HAP-1 (cell line): ENCODE data around the gene ZNF423.

Experiments
- DNase-seq, 2 experiments: peaks; one replicate each; pipeline ENCODE4 v3.0.0-alpha.2; 2016 to 2020; ENCODE audit warnings: low spot score in 2 of 2
- H3K27me3 ChIP-seq: fragments of 250-450 bp; sonication (Bioruptor Pico); 2 replicates; pipeline ENCODE4 v1.5.1; 2020; ENCODE audit warnings: low read depth, mild to moderate bottlenecking, moderate library complexity
- H3K36me3 ChIP-seq: fragments of 250-450 bp; sonication (Bioruptor Pico); replicated peaks from 2 replicates; pipeline ENCODE4 v1.5.1; 2020; ENCODE audit warnings: mild to moderate bottlenecking
- H3K4me1 ChIP-seq: fragments of 250-450 bp; sonication (Bioruptor Pico); 2 replicates; pipeline ENCODE4 v1.5.1; 2020; ENCODE audit warnings: mild to moderate bottlenecking
- H3K4me3 ChIP-seq: fragments of 250-450 bp; sonication (Bioruptor Pico); 2 replicates; pipeline ENCODE4 v1.5.1; 2020; ENCODE audit warnings: mild to moderate bottlenecking, moderate library complexity
- H3K9me3 ChIP-seq: fragments of 250-450 bp; sonication (Bioruptor Pico); 2 replicates; pipeline ENCODE4 v1.5.1; 2020; ENCODE audit warnings: mild to moderate bottlenecking, moderate library complexity
- in situ Hi-C: fragments of 300-500 bp; cut with MboI; formaldehyde crosslinking; loops from 3 replicates; pipeline ENCODE4 v1.14.3; 2020; ENCODE audit warnings: low sequenced_read_pairs, inconsistent platforms, mixed read lengths

ZNF423 gene

GRCh38 chr16:49499414-49499785, 356.5 kb downstream of the ZNF423 start:
- H3K4me1 ChIP-seq: no peaks in the 10 kb centered on the region
- no peaks in the 10 kb centered on the region for H3K27me3 ChIP-seq
- in situ Hi-C loops: no loop called here
- H3K9me3 ChIP-seq: no peaks in the 10 kb centered on the region
- H3K36me3 ChIP-seq: no peaks in the 10 kb centered on the region
- H3K4me3 ChIP-seq: no peak overlapping the region
- no peak for DNase-seq

DNA sequence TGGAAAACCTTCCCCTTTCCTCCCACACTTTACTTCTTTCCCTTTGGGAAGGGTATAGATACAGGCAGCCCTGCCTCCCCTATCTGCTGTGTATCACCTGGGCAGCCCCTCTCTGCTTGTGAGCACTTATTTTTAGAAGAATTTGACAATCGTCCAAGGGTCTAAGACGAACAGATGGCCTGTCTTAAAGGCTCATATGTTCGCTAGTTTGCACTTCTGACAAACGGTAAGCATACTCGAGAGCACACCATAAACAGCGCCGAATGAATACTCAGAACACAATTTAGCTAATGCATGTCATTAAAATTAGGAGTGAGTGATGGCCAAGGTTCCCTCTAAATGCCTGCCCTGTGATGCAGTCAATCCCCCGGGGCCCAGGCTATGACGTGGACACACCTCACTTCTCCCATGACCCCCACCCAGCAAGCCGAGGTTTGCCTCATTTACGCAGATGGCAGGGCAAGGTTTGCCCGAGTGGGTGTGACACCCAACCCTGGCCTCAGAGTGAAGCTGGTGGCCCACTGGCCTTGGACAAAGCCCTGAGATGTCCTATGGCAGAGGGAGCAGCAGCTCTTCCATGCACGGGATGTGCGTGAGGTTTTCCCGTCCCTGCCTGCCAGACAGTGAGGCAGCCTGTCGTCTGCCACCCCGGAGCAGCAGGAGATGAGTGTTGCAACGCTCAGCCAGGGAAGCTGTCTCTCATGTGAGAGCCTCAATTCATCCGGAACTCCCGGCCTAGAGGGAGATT, 357.1 kb downstream of the ZNF423 start:
- Histone ChIP-seq H3K36me3 (no peaks in the 10 kb centered on the region), H3K4me1 (no peaks in the 10 kb centered on the region), H3K9me3 (no peaks in the 10 kb centered on the region), H3K4me3 (no peak overlapping the region), H3K27me3 (no peaks in the 10 kb centered on the region)
- in situ Hi-C loops: no loop called here
- DNase-seq: peak in 1 of 2 experiments; percentile 3

- DNase-seq: no peak
- Histone ChIP-seq H3K27me3 (no peaks in the 10 kb centered on the region), H3K4me3 (no peak overlapping the region), H3K9me3 (no peaks in the 10 kb centered on the region), H3K4me1 (no peaks in the 10 kb centered on the region), H3K36me3 (no peaks in the 10 kb centered on the region)
- in situ Hi-C loops: no loop called here
These were observed 357.6 kb downstream of the ZNF423 start for GRCh38 chr16:49498264-49498663.

DNA sequence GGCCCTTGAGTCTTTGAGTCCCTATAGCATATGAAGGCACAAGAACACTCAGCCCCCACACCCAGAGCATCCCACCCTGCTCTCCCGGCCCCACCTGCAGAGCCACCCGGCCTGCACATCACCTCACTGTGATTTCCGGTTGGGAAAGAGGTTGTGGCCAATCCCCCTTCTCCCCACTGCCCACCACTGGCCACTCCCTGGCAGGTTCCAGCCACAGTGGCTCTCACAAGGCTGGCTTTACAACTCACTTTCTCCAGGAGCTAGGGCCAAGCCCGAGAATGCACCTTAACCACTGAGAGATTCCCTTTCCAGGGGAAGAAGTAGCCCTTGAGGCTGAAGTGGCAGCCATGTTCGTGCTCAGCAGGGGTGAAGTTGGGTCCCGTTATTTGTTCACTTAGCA, 358.4 kb downstream of the ZNF423 start:
- no peaks in the 10 kb centered on the region for H3K4me1 ChIP-seq
- no peaks in the 10 kb centered on the region for H3K27me3 ChIP-seq
- no peaks in the 10 kb centered on the region for H3K9me3 ChIP-seq
- in situ Hi-C loops: no loop called here
- no peaks in the 10 kb centered on the region for H3K36me3 ChIP-seq
- H3K4me3 ChIP-seq: no peak overlapping the region
- DNase-seq: peak in 1 of 2 experiments; percentile 1

GRCh38 chr16:49496656-49497055, 359.3 kb downstream of the ZNF423 start:
- H3K4me1 ChIP-seq: no peaks in the 10 kb centered on the region
- DNase-seq: no peak
- no peaks in the 10 kb centered on the region for H3K9me3 ChIP-seq
- no peaks in the 10 kb centered on the region for H3K27me3 ChIP-seq
- H3K36me3 ChIP-seq: no peaks in the 10 kb centered on the region
- in situ Hi-C loops: no loop called here
- no peak overlapping the region for H3K4me3 ChIP-seq

- Histone ChIP-seq H3K27me3 (no peaks in the 10 kb centered on the region), H3K36me3 (no peaks in the 10 kb centered on the region), H3K9me3 (no peaks in the 10 kb centered on the region), H3K4me1 (no peaks in the 10 kb centered on the region), H3K4me3 (no peak overlapping the region)
- in situ Hi-C loops: no loop called here
- no peak for DNase-seq
These were observed 360.1 kb downstream of the ZNF423 start for GRCh38 chr16:49495596-49496355.

DNA sequence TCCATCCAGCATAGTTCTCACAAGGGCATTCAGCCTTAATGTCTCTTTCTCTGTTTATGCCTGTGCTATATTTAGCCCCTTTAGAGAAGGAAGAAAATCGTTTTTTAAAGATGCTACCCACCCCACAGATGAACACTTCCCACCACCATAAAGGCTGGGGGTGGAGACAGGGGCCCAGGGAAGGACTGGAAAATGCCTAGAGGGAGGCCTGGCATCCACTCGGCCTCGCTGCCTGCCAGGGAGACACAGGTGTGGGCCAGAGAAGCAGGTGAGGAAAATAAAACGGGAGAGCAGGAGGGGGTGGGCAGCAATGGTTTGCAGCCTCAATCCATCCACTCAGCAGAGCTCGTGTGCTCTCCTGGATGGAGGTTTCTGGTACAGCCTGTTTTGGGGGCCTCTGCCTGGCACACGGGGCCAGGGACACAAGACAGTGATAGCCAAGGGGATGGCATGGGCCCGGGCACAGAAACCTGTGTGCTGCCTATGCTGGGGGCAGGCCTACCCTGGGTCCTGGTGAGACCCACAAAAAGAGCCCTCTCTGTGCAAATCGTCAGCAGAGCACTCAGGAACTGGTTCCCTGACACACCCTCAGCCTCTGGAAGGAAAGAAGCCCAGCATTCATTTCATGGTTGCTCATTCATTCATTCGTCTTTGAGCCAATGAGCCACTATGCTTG, 360.9 kb downstream of the ZNF423 start:
- in situ Hi-C loops: no loop called here
- DNase-seq: no peak
- Histone ChIP-seq H3K9me3 (no peaks in the 10 kb centered on the region), H3K36me3 (no peaks in the 10 kb centered on the region), H3K4me1 (no peaks in the 10 kb centered on the region), H3K4me3 (no peak overlapping the region), H3K27me3 (no peaks in the 10 kb centered on the region)

DNA sequence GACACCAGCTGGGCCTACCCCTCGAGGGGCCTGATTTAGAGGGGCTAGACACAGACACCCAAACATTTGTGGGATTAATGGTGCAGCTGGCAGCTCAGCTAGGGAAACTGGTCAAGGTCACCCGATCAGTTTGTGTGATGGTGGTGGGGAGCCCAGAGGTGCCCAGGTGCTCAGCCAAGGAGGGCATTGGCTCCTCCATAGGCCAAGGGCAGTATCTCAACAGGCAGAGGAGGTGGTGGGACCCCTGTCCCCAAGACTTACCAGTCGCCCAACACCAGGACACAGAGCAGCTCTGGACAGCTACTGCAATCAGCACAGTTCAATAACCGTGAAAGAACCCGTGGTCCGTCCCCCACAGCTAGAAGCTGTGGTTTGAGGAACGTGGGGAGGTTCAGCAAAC, 361.4 kb downstream of the ZNF423 start:
- in situ Hi-C loops: no loop called here
- H3K9me3 ChIP-seq: no peaks in the 10 kb centered on the region
- no peaks in the 10 kb centered on the region for H3K36me3 ChIP-seq
- no peaks in the 10 kb centered on the region for H3K27me3 ChIP-seq
- no peak overlapping the region for H3K4me3 ChIP-seq
- no peaks in the 10 kb centered on the region for H3K4me1 ChIP-seq
- no peak for DNase-seq

DNA sequence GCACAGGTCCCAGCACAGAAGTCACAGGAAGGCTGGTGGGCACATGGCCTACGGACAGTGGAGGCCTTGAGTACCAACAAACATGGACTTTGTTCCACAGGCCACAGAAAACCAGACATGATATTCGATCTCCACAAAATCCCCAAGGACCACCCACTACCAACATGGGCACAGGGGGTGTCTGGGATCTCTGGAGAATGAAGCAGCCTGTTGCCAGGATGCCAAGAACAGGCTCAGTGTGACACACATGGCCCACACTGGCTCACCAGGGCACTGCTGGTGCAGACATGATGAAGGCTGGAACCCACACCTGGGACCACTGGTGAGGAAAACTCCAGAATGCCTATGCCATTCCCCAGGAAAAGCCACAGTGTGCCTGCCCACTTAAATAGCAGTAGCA, 362.1 kb downstream of the ZNF423 start:
- no peak for DNase-seq
- no peaks in the 10 kb centered on the region for H3K4me1 ChIP-seq
- in situ Hi-C loops: no loop called here
- H3K36me3 ChIP-seq: no peaks in the 10 kb centered on the region
- H3K27me3 ChIP-seq: no peaks in the 10 kb centered on the region
- no peak overlapping the region for H3K4me3 ChIP-seq
- no peaks in the 10 kb centered on the region for H3K9me3 ChIP-seq

DNA sequence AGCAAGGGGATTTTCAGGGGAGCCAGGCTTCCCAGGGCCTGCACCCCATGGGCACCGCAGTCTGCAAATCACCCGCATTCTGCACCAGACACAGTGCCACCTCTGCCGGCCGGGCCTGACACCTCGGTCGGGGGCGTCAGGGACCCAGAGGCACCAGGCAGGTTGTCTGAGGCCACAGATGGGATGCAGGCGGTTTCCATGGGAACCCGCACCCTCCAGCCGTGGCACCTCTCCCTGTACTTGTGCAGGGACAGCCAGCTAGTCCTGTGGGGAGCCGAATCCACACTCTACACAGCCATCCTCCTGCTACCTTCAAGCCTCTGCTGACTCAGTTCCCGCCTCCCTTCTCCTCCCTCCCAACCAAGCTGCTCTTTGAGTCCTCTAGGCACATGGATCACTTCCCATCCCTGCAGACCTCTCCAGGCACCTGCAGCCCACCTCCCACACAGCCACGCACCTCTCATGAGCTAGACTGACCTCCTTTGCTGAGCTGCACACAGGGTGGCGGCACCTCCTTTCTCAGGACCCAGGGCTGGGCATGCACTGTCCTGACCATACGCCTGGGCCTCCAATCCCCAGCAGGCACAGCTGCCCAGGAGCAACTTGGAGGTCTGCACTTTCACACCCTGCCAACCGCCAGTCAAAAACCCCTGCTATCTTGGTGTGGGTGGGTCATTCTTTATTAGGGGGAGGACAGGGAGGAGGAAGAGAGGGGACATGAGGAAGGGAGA, 362.9 kb downstream of the ZNF423 start:
- no peaks in the 10 kb centered on the region for H3K36me3 ChIP-seq
- no peaks in the 10 kb centered on the region for H3K9me3 ChIP-seq
- DNase-seq: no peak
- no peaks in the 10 kb centered on the region for H3K4me1 ChIP-seq
- H3K4me3 ChIP-seq: no peak overlapping the region
- in situ Hi-C loops: no loop called here
- H3K27me3 ChIP-seq: no peaks in the 10 kb centered on the region

- Histone ChIP-seq H3K27me3 (no peaks in the 10 kb centered on the region), H3K4me3 (no peak overlapping the region), H3K36me3 (no peaks in the 10 kb centered on the region), H3K9me3 (no peaks in the 10 kb centered on the region), H3K4me1 (no peaks in the 10 kb centered on the region)
- DNase-seq: peak; percentile 39 to 78
- in situ Hi-C loops: no loop called here
These were observed 363.8 kb downstream of the ZNF423 start for GRCh38 chr16:49491771-49492761.

DNA sequence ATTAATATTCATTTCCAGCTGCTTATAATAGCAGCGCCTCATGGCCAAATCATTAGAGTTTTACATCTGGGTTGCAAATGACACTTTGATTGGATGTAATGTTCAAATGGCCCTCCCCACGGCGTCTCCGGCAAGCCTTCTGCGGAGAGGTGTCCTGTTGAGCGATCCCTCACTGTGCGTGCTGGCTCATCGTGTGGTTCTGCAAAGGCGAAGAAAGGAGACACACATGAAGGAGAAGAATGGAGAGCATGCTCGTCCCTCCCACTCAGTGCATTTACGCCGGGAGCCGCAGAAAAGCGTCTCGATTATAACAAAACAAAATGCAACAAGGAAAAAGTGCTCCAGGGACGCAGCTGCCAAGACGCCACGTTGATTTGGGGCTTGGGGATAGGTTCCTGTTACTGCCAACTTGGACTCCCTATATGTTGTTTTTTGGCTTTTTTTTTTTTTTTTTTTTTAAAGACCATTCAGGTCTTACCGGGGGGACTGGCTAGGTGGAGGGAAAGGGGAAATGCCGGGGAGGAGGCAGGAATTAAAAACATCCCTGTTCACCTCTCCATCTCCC, 364.7 kb downstream of the ZNF423 start:
- Histone ChIP-seq H3K9me3 (no peaks in the 10 kb centered on the region), H3K27me3 (no peaks in the 10 kb centered on the region), H3K36me3 (no peaks in the 10 kb centered on the region), H3K4me1 (no peaks in the 10 kb centered on the region), H3K4me3 (no peak overlapping the region)
- in situ Hi-C loops: no loop called here
- DNase-seq: no peak
